Activated CD4-positive, alpha-beta T cell treated with anti-CD3 and anti-CD28 coated beads, Interleukin-2, amount 10 ng/mL, durations not matched to agents 24 days and 14 days (primary cell): ENCODE measurements around the gene NRXN3. TPM values are rescaled to one million over a fixed set of nuclear protein-coding genes. Genes with fewer than 3 reads are reported as not detected.

Source experiments
- DNase-seq: peaks from one replicate; pipeline ENCODE4 v3.0.0; 2022
- H3K27ac Mint-ChIP-seq: one replicate; pipeline ENCODE4 v1.8.0; 2022; ENCODE audit warnings: mild to moderate bottlenecking, mixed read lengths
- H3K27me3 Mint-ChIP-seq: one replicate; pipeline ENCODE4 v1.8.0; 2022; ENCODE audit warnings: mixed read lengths
- H3K36me3 Mint-ChIP-seq: one replicate; pipeline ENCODE4 v1.8.0; 2022; ENCODE audit warnings: low read depth, mild to moderate bottlenecking, mixed read lengths
- H3K4me1 Mint-ChIP-seq: one replicate; pipeline ENCODE4 v1.8.0; 2021; ENCODE audit warnings: mixed read lengths
- H3K4me3 Mint-ChIP-seq: one replicate; pipeline ENCODE4 v1.8.0; 2022; ENCODE audit warnings: mild to moderate bottlenecking, moderate library complexity, mixed read lengths
- H3K9me3 Mint-ChIP-seq: one replicate; pipeline ENCODE4 v1.8.0; 2021; ENCODE audit warnings: mixed read lengths
- intact Hi-C: fragments of 100-400 bp; cut with micrococcal nuclease; formaldehyde crosslinking; loops from one replicate; pipeline ENCODE4 v1.15.1; 2023
- total RNA-seq: library from RNA; stranded (reverse); gene quantifications from 2 replicates; pipeline ENCODE4 v1.2.3, GENCODE V29; 2022

NRXN3 gene
- total RNA-seq, 1 donor from 2014 or later = not detected

GRCh38 chr14:78298298-78298697, 128.1 kb downstream of the NRXN3 start:
- H3K4me3 Mint-ChIP-seq = no peak overlapping the region
- H3K9me3 Mint-ChIP-seq = no peaks in the 10 kb centered on the region

GRCh38 chr14:78302841-78303240, 132.7 kb downstream of the NRXN3 start:
- H3K36me3 Mint-ChIP-seq = no peaks in the 10 kb centered on the region
- H3K9me3 Mint-ChIP-seq = no peaks in the 10 kb centered on the region
- intact Hi-C loops = no loop called here
- no peaks in the 10 kb centered on the region for H3K27me3 Mint-ChIP-seq
- no peak overlapping the region for H3K27ac Mint-ChIP-seq
- H3K4me1 Mint-ChIP-seq = no peaks in the 10 kb centered on the region
- no peak for DNase-seq
- H3K4me3 Mint-ChIP-seq = no peak overlapping the region

More at GRCh38 chr14:78298298-78298697, 128.1 kb downstream of the NRXN3 start:
- intact Hi-C loops = no loop called here
- Mint-ChIP-seq H3K36me3 (no peaks in the 10 kb centered on the region), H3K27ac (no peak overlapping the region), H3K4me1 (no peaks in the 10 kb centered on the region), H3K27me3 (peaks cover 2% of the 10 kb centered on the region)
- no peak for DNase-seq

GRCh38 chr14:78307671-78308070, 137.5 kb downstream of the NRXN3 start:
- no peaks in the 10 kb centered on the region for H3K36me3 Mint-ChIP-seq
- H3K9me3 Mint-ChIP-seq = no peaks in the 10 kb centered on the region
- no peak overlapping the region for H3K27ac Mint-ChIP-seq
- intact Hi-C loops = no loop called here
- no peaks in the 10 kb centered on the region for H3K4me1 Mint-ChIP-seq
- H3K4me3 Mint-ChIP-seq = no peak overlapping the region
- H3K27me3 Mint-ChIP-seq = peaks cover 6% of the 10 kb centered on the region
- no peak for DNase-seq

GRCh38 chr14:78308079-78308478, 137.9 kb downstream of the NRXN3 start:
- Mint-ChIP-seq H3K27me3 (peaks cover 6% of the 10 kb centered on the region), H3K4me1 (no peaks in the 10 kb centered on the region), H3K27ac (no peak overlapping the region), H3K4me3 (no peak overlapping the region), H3K9me3 (no peaks in the 10 kb centered on the region), H3K36me3 (no peaks in the 10 kb centered on the region)
- intact Hi-C loops = no loop called here
- no peak for DNase-seq

GRCh38 chr14:78310272-78310671, 140.1 kb downstream of the NRXN3 start:
- no peak for DNase-seq
- no peaks in the 10 kb centered on the region for H3K36me3 Mint-ChIP-seq
- H3K4me3 Mint-ChIP-seq = no peak overlapping the region
- no peak overlapping the region for H3K27ac Mint-ChIP-seq
- no peaks in the 10 kb centered on the region for H3K9me3 Mint-ChIP-seq
- no peaks in the 10 kb centered on the region for H3K4me1 Mint-ChIP-seq
- intact Hi-C loops = no loop called here
- H3K27me3 Mint-ChIP-seq = peaks cover 6% of the 10 kb centered on the region

- intact Hi-C loops = no loop called here
- Mint-ChIP-seq H3K36me3 (no peaks in the 10 kb centered on the region), H3K4me1 (no peaks in the 10 kb centered on the region), H3K4me3 (no peak overlapping the region), H3K27ac (no peak overlapping the region), H3K27me3 (peaks cover 6% of the 10 kb centered on the region), H3K9me3 (no peaks in the 10 kb centered on the region)
- DNase-seq = no peak
These were observed 143.3 kb downstream of the NRXN3 start for GRCh38 chr14:78313499-78313898.

GRCh38 chr14:78314484-78314883, 144.3 kb downstream of the NRXN3 start:
- H3K4me1 Mint-ChIP-seq = no peaks in the 10 kb centered on the region
- no peak overlapping the region for H3K27ac Mint-ChIP-seq
- H3K9me3 Mint-ChIP-seq = no peaks in the 10 kb centered on the region
- peaks cover 6% of the 10 kb centered on the region for H3K27me3 Mint-ChIP-seq
- DNase-seq = no peak
- H3K4me3 Mint-ChIP-seq = no peak overlapping the region
- intact Hi-C loops = no loop called here
- no peaks in the 10 kb centered on the region for H3K36me3 Mint-ChIP-seq

- H3K4me1 Mint-ChIP-seq = no peaks in the 10 kb centered on the region
- H3K36me3 Mint-ChIP-seq = no peaks in the 10 kb centered on the region
- H3K27ac Mint-ChIP-seq = no peak overlapping the region
- intact Hi-C loops = no loop called here
- H3K9me3 Mint-ChIP-seq = no peaks in the 10 kb centered on the region
- H3K4me3 Mint-ChIP-seq = no peak overlapping the region
- peaks cover 1% of the 10 kb centered on the region for H3K27me3 Mint-ChIP-seq
- DNase-seq = no peak
These were observed 145.9 kb downstream of the NRXN3 start for GRCh38 chr14:78316052-78316451.

GRCh38 chr14:78316786-78317185, 146.6 kb downstream of the NRXN3 start:
- intact Hi-C loops = no loop called here
- Mint-ChIP-seq H3K27me3 (peaks cover 1% of the 10 kb centered on the region), H3K36me3 (no peaks in the 10 kb centered on the region), H3K27ac (no peak overlapping the region), H3K4me1 (no peaks in the 10 kb centered on the region), H3K9me3 (no peaks in the 10 kb centered on the region), H3K4me3 (no peak overlapping the region)
- no peak for DNase-seq

GRCh38 chr14:78319406-78319805, 149.2 kb downstream of the NRXN3 start:
- no peak overlapping the region for H3K4me3 Mint-ChIP-seq
- no peaks in the 10 kb centered on the region for H3K27me3 Mint-ChIP-seq
- no peaks in the 10 kb centered on the region for H3K4me1 Mint-ChIP-seq
- intact Hi-C loops = no loop called here
- DNase-seq = no peak
- no peaks in the 10 kb centered on the region for H3K9me3 Mint-ChIP-seq
- H3K27ac Mint-ChIP-seq = no peak overlapping the region
- no peaks in the 10 kb centered on the region for H3K36me3 Mint-ChIP-seq

- H3K4me1 Mint-ChIP-seq = no peaks in the 10 kb centered on the region
These were observed 149.9 kb downstream of the NRXN3 start for GRCh38 chr14:78319887-78320635.

GRCh38 chr14:78324353-78324752, 154.2 kb downstream of the NRXN3 start:
- H3K36me3 Mint-ChIP-seq = no peaks in the 10 kb centered on the region
- intact Hi-C loops = no loop called here
- DNase-seq = no peak
- no peaks in the 10 kb centered on the region for H3K4me1 Mint-ChIP-seq
- H3K27ac Mint-ChIP-seq = no peak overlapping the region
- no peaks in the 10 kb centered on the region for H3K9me3 Mint-ChIP-seq
- no peaks in the 10 kb centered on the region for H3K27me3 Mint-ChIP-seq
- no peak overlapping the region for H3K4me3 Mint-ChIP-seq

More at GRCh38 chr14:78319887-78320635, 149.9 kb downstream of the NRXN3 start:
- H3K36me3 Mint-ChIP-seq = no peaks in the 10 kb centered on the region
- H3K4me3 Mint-ChIP-seq = no peak overlapping the region
- intact Hi-C loops = no loop called here
- H3K9me3 Mint-ChIP-seq = no peaks in the 10 kb centered on the region
- H3K27me3 Mint-ChIP-seq = no peaks in the 10 kb centered on the region
- no peak for DNase-seq
- H3K27ac Mint-ChIP-seq = no peak overlapping the region

GRCh38 chr14:78325911-78326310, 155.7 kb downstream of the NRXN3 start:
- Mint-ChIP-seq H3K9me3 (no peaks in the 10 kb centered on the region), H3K4me1 (no peaks in the 10 kb centered on the region), H3K36me3 (no peaks in the 10 kb centered on the region), H3K4me3 (no peak overlapping the region), H3K27me3 (no peaks in the 10 kb centered on the region), H3K27ac (no peak overlapping the region)
- DNase-seq = no peak
- intact Hi-C loops = no loop called here

GRCh38 chr14:78327426-78328221, 157.5 kb downstream of the NRXN3 start:
- H3K4me1 Mint-ChIP-seq = no peaks in the 10 kb centered on the region
- H3K9me3 Mint-ChIP-seq = no peaks in the 10 kb centered on the region
- no peaks in the 10 kb centered on the region for H3K36me3 Mint-ChIP-seq
- no peak overlapping the region for H3K4me3 Mint-ChIP-seq
- intact Hi-C loops = no loop called here
- H3K27ac Mint-ChIP-seq = no peak overlapping the region
- DNase-seq = no peak
- no peaks in the 10 kb centered on the region for H3K27me3 Mint-ChIP-seq
